ENCODE data around the gene ATP6V0A4.

ATP6V0A4 gene

GRCh38 chr7:138825049-138825721 lies 27.2 kb upstream of the ATP6V0A4 start:
- H3K27ac ChIP-seq (replicated peaks), result no peak overlapping the region
- TF ChIP-seq POLR2AphosphoS5 (IDR thresholded peaks at IDR 0.05; ENCODE audit: low read depth), result no peak
- TF ChIP-seq CTCF (IDR thresholded peaks at IDR 0.05; ENCODE audit: insufficient read depth, low read length), result no peak
- no peak for TF ChIP-seq GABPA (IDR thresholded peaks at IDR 0.05; ENCODE audit: low read depth)
- no peak for TF ChIP-seq SPI1 (IDR thresholded peaks at IDR 0.05; ENCODE audit: borderline replicate concordance, low read depth)
- TF ChIP-seq REST (IDR thresholded peaks at IDR 0.05; ENCODE audit: insufficient replicate concordance, low read depth), result no peak
- no peaks in the 10 kb centered on the region for H3K27me3 ChIP-seq (ENCODE audit: insufficient read depth, poor library complexity, severe bottlenecking)
- no peak for DNase-seq (ENCODE audit: low read depth in 1 of 2, low spot score in 1 of 2)
- no peak overlapping the region for H3K4me3 ChIP-seq (replicated peaks; ENCODE audit: insufficient read depth, low read length)

- no peaks in the 10 kb centered on the region for H3K27me3 ChIP-seq (ENCODE audit: insufficient read depth, poor library complexity, severe bottlenecking)
- TF ChIP-seq POLR2AphosphoS5 (IDR thresholded peaks at IDR 0.05; ENCODE audit: low read depth), result no peak
- TF ChIP-seq SPI1 (IDR thresholded peaks at IDR 0.05; ENCODE audit: borderline replicate concordance, low read depth), result no peak
- no peak for TF ChIP-seq GABPA (IDR thresholded peaks at IDR 0.05; ENCODE audit: low read depth)
- TF ChIP-seq CTCF (IDR thresholded peaks at IDR 0.05; ENCODE audit: insufficient read depth, low read length), result no peak
- no peak for TF ChIP-seq REST (IDR thresholded peaks at IDR 0.05; ENCODE audit: insufficient replicate concordance, low read depth)
- no peak overlapping the region for H3K4me3 ChIP-seq (replicated peaks; ENCODE audit: insufficient read depth, low read length)
- no peak overlapping the region for H3K27ac ChIP-seq (replicated peaks)
- no peak for DNase-seq (ENCODE audit: low read depth in 1 of 2, low spot score in 1 of 2)
Measured at GRCh38 chr7:138822867-138823535, 25.0 kb upstream of the ATP6V0A4 start.

- Histone ChIP-seq H3K4me3 (replicated peaks; ENCODE audit: insufficient read depth, low read length) (no peak overlapping the region), H3K27ac (replicated peaks) (no peak overlapping the region), H3K27me3 (ENCODE audit: insufficient read depth, poor library complexity, severe bottlenecking) (no peaks in the 10 kb centered on the region)
- no peak for DNase-seq (ENCODE audit: low read depth in 1 of 2, low spot score in 1 of 2)
- no peak for TF ChIP-seq POLR2AphosphoS5 (IDR thresholded peaks at IDR 0.05; ENCODE audit: low read depth)
- no peak for TF ChIP-seq GABPA (IDR thresholded peaks at IDR 0.05; ENCODE audit: low read depth)
- TF ChIP-seq CTCF (IDR thresholded peaks at IDR 0.05; ENCODE audit: insufficient read depth, low read length), result no peak
- no peak for TF ChIP-seq REST (IDR thresholded peaks at IDR 0.05; ENCODE audit: insufficient replicate concordance, low read depth)
- no peak for TF ChIP-seq SPI1 (IDR thresholded peaks at IDR 0.05; ENCODE audit: borderline replicate concordance, low read depth)
Measured at GRCh38 chr7:138821912-138822311, 23.9 kb upstream of the ATP6V0A4 start.
